22Rv1 (cell line): ENCODE data around the gene KDM2A.
"Not testable (repeated sequence)": the region's sequence is repeated elsewhere in the genome, so short reads cannot be mapped to it uniquely, and the experiment has no call there.

ENCODE experiments used
- H3K27ac ChIP-seq: fragments of 450-650 bp; 2 replicates; pipeline ENCODE4 v1.5.1; 2017
- ZFX ChIP-seq: fragments of 450-650 bp; IDR thresholded peaks from 2 replicates; pipeline ENCODE4 v1.6.1; 2017; ENCODE audit warnings: antibody characterized with exemption, borderline replicate concordance
- TF ChIP-seq, protein P1 (sequence below): fragments of 450-650 bp; IDR thresholded peaks from 2 replicates; pipeline ENCODE4 v1.5.1; 2017; ENCODE audit warnings: mild to moderate bottlenecking

Gene KDM2A

DNA sequence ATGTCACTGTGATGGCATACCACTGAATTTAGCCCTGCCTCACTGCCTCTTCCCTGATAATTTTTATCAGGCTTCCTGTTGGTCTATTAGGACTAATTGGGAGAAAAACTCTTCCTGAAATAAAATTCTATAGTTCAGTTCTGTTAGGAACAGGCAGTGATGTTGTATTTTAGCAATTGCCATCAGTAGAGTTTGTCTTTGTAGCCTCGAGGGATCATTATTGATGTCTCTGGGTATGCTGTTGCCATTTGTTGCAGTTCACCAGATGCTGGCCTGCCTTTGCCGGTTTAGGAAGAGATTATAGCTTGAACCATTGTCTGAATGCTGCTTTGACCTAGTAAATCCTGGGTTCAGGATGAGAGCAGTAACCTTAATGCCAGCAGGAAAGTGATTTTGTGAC, 41.0 kb downstream of the KDM2A start:
- no peak overlapping the region for H3K27ac ChIP-seq
- no peak for TF ChIP-seq ZFX

DNA sequence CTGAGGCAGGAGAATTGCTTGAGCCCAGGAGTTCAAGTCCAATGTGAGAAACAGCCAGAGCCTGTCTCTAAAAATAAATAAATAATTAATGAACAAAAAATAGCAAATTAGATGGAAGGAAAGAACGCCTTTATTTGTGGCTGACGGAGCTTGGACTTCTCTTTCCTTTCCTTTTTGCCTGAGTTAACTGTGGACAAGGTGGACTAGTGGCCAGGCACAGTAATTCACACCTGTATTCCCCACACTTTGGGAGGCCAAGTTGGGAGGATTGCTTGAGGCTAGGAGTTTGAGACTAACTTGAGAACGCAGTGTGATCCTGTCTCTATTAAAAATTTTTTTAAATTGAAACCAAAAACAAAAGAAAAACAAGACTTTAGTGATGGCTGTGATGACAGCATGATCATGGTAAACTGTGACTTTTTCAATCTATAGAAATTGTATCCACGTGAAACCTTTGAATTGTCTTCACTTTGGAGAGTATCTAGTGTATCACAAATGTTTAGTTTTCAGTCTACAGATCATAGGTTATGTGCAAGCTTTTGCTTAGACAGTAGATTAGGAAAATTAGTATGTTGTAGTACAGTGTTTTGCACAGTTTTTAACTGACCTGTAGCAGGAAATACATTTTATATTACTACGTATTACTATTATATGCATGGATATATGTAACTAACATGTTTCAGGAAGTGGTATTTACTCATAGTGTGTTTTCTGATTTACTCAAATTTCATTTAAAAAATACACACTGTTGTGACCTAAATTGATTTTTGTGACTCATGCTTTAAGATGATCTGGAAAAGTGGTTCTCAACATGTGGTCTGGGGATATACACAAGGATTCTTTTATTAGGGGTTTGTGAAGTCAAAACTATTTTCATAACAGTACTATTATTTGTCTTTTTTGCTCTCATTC, 42.1 kb downstream of the KDM2A start:
- TF ChIP-seq, protein P1, sequence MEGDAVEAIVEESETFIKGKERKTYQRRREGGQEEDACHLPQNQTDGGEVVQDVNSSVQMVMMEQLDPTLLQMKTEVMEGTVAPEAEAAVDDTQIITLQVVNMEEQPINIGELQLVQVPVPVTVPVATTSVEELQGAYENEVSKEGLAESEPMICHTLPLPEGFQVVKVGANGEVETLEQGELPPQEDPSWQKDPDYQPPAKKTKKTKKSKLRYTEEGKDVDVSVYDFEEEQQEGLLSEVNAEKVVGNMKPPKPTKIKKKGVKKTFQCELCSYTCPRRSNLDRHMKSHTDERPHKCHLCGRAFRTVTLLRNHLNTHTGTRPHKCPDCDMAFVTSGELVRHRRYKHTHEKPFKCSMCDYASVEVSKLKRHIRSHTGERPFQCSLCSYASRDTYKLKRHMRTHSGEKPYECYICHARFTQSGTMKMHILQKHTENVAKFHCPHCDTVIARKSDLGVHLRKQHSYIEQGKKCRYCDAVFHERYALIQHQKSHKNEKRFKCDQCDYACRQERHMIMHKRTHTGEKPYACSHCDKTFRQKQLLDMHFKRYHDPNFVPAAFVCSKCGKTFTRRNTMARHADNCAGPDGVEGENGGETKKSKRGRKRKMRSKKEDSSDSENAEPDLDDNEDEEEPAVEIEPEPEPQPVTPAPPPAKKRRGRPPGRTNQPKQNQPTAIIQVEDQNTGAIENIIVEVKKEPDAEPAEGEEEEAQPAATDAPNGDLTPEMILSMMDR = no peak; the same call in 1 of the 2 replicates
- no peak for TF ChIP-seq ZFX
- no peak overlapping the region for H3K27ac ChIP-seq

DNA sequence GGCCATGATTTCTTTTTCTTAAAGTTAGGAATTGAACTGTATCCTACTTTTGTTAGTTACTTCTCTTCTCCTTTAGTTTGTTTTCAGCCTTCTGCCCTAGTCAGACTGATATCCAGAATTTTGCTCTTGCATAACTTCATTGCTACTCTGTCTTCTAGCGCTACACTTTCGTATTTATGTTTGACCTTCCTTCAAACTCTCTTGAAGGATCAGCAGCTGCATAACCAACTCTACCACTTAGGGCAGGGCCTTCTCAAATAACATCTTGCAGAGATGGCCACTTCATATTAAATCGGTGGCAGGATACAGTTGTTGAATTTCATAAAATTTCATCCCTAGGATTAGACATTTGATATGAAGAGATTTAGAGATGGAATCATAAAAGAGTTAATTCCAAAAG, 43.9 kb downstream of the KDM2A start:
- TF ChIP-seq ZFX = no peak
- TF ChIP-seq, protein P1 = no peak
- H3K27ac ChIP-seq = no peak overlapping the region

DNA sequence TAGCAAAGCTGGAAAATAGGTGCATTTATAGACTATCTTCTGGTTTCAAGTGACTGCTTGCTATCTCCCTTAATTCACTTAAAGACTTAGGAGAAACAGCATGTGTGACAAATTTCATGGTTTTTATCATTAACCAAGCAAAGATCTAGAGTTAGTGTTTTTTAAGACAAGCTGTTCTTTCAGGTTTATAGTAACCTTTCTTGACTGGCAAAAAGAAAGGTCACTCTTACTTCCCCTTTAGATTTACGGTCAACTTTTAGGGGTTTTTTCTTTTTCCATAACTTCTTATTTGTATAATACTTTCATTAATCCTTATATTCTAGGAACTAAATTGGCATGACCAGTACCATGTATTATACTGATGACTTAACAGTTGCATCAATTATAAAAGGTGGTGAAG, 46.6 kb downstream of the KDM2A start:
- no peak for TF ChIP-seq ZFX
- TF ChIP-seq, protein P1 = no peak
- H3K27ac ChIP-seq = no peak overlapping the region

DNA sequence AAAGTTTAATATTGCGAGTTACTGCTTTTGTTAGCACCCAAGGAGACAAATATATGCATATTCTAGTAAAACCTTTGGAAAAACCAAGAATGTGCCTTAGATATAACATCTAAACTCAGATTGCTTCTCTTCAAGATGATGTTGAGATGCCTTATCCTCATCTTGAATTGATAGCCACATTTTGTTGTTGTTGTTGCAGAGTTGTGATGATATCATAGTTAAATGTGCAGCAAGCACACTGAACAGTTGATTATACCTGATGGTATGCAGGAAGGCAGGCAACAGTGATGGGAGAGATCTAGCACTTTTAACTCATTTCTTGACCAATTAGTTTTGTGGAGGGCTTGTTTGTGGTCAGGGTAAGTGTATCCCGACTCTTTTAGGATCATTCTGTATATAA, 48.0 kb downstream of the KDM2A start:
- H3K27ac ChIP-seq = no peak overlapping the region
- TF ChIP-seq, protein P1 = no peak
- TF ChIP-seq ZFX = no peak

DNA sequence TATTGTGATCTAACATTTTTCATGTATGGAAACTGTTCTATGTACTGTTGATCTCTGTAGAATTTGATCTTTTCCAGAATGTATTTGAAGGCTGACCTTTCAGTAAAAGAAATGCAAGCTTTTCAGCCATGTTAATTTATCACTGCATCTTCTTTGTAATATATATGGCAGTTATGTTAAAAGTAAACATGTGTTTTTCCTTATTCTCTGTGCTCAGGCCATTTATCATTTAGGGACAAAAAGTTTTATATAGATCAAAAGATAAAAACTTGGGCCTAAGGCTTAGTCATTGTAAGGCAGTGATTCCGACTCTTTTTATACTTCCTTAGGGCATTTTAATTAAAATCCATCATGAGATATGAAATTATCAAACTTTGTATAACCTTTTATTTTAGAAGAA, 48.7 kb downstream of the KDM2A start:
- H3K27ac ChIP-seq = no peak overlapping the region
- TF ChIP-seq, protein P1 = no peak
- no peak for TF ChIP-seq ZFX

DNA sequence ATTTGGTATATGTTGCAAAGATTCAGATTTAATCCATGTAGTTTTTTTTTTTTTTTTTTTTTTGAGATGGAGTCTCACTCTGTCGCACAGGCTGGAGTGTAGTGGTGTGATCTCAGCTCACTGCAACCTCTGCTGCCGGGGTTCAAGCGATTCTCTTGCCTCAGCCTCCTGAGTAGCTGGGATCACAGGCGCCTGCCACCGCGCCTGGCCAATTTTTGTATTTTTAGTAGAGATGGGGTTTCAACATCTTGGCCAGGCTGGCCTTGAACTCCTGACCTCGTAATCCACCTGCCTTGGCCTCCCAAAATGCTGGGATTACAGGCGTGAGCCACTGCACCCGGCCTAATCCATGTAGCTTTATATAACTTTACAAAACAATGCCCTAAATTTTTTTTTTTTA, 49.8 kb downstream of the KDM2A start:
- H3K27ac ChIP-seq = not testable (repeated sequence)

DNA sequence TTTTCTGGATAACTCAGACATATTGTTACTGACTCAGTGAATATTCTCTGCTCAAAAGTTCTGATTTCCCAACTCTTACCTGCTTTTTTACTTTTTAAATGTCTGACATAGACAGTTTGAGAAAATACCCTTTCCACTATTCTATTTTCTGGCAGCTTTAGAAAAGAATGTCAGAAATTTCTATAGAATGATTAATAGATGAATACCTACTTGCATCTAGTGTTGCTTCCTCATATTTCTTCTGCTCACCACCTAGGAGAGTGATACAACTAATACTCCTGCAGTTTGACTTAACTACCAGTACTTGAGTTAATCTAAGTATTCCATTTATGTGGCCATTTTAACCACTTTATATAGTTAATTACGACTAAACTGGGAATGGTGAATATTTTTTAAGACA, 55.2 kb downstream of the KDM2A start:
- H3K27ac ChIP-seq = no peak overlapping the region
- TF ChIP-seq ZFX = no peak
- TF ChIP-seq, protein P1 = no peak
